GM18505 (cell line): Measurements from ENCODE around the gene C8G.

Experiments used
- ATAC-seq: cut with Tn5 transposase; IDR thresholded peaks from one replicate; pipeline ENCODE4 v1.9.1; 2021; ENCODE audit not compliant: unreplicated experiment
- POLR2A ChIP-seq: IDR thresholded peaks from 4 replicates; pipeline ENCODE4 v1.6.1; 2011; ENCODE audit warnings: borderline replicate concordance; ENCODE audit not compliant: insufficient read depth, insufficient read length; ENCODE audit errors: extremely low read depth

Gene C8G

GRCh38 chr9:136910197-136910900 is 34.7 kb upstream of the C8G start:
- TF ChIP-seq POLR2A, result no peak
- no peak for ATAC-seq

GRCh38 chr9:136910901-136911245 is 34.2 kb upstream of the C8G start:
- no peak for TF ChIP-seq POLR2A
- ATAC-seq, result no peak

DNA sequence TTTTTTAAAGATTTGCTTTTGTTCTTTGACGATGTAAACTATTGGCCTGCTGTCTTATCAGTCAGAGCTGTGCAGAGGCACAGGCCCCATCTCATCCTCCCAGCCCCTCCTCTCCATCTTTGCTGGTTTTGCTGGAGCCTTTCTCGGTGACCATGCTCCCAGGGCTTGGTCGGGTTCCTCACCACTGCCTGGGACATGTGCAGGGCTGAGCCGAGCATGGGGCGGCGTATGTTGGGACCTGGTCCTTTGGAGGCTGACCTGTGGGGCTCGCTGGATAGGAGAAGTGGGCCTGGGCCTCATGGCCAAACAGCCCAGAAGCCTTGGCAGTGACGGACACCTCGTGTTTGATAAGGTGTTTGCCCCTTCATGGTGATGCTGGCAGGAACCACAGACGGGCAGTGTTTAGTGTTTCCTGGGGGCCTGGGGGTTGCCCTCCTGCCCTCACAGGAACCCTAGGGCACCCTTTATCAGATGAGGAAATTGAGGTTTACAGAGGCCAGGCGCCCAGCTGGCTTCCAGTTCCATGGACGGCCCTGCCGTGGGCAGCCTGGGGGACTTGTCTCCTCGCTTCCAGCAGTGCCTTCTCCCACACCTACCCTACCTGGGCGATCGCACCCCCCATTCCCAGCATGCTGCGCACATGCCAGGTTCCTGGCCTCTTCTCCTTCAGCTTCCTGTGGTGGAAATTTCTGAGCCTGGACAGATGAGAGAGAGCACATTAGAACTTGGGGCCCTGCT is 31.2 kb upstream of the C8G start:
- no peak for TF ChIP-seq POLR2A
- no peak for ATAC-seq

DNA sequence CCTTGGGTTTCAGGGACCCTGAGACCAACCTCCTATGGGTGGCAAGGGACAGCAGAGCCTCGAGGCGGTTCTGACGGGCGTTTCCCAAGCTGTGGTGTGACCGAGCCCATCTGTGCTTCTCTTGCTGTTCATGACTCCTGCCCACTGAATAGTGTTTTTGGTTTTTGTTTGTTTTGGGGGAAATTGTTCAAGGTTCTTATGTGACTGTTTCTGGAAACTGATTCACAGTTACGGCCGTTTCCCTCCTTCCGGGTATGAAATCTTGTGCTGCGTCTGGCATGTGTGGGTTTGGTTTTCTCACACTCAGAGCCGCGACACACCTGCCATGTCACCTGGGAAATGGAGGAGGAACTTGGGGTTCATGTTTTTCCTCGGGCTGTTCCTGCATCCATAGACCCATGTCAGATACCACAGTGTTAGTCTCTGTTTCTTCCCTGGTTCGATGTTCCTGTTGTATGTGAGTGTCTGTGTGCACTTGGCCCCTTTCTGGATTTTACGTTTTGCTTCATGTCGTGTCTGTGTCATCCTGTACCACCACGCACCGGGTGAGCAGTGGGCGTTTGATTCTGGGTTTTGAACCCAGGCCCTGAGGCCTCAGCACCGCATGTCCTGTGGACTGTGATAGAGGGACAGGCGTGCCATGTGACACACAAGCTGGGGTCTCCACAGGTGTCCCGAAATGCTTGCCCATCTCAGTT is 29.3 kb upstream of the C8G start:
- no peak for TF ChIP-seq POLR2A
- no peak for ATAC-seq

DNA sequence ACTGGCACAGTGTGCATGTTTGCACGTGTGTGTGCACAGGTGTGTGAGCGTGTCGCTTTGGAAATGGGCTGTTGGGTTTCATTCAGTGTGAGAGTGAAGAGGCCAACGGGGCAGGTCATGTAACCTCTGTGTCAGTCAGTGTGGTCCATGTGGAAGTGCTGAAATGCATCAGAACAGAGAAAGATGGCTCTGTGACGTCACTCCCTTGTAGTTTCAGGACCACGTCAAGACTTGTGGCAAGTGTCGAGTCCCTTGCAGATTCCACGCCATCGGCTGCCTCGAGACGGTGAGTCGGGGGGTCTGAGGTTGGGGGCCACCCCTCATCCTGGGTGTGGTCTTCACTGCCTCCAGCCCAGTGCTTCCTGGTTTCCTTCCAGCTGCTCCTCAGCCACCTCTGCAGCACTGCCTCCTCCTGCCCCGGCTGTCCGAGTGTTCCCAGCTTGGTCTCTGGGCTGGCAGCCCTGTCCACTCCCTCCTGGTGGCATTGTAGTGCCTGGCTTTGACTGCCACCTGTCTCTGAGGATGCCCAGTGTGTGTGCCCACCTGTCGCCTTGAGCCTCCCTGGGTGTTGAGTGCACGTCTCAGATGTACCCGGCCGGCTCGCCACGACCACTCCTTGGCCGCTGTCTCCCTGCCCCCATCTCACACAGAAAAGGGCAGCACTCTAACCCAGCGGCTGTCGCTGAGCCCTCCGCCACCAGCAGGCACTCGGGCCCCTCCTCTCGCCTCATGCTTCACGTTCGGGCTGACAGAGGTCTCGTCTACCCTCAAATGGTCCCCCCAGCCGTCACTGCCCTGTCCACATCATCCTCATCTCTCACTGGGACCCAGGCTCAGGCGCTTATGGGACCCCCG is 28.5 kb upstream of the C8G start:
- no peak for ATAC-seq
- TF ChIP-seq POLR2A, result no peak

GRCh38 chr9:136917902-136918301 is 27.1 kb upstream of the C8G start:
- ATAC-seq, result no peak
- TF ChIP-seq POLR2A, result no peak

DNA sequence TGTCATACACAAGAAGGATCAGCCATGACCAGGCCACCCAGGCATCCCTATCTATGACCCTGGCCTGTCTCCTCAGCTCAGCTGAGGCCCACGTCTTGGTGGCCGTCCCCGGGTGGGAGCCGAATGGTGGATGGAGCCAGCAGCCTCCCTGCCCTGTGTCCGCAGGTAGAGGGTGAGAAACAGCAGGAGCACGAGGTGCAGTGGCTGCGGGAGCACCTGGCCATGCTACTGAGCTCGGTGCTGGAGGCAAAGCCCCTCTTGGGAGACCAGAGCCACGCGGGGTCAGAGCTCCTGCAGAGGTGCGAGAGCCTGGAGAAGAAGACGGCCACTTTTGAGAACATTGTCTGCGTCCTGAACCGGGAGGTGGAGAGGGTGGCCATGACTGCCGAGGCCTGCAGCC is 25.0 kb upstream of the C8G start:
- TF ChIP-seq POLR2A, result no peak
- no peak for ATAC-seq

- TF ChIP-seq POLR2A, result no peak
- no peak for ATAC-seq
Observed at GRCh38 chr9:136920734-136921231, 24.3 kb upstream of the C8G start.

- no peak for ATAC-seq
- no peak for TF ChIP-seq POLR2A
Observed at GRCh38 chr9:136921307-136921706, 23.7 kb upstream of the C8G start.

DNA sequence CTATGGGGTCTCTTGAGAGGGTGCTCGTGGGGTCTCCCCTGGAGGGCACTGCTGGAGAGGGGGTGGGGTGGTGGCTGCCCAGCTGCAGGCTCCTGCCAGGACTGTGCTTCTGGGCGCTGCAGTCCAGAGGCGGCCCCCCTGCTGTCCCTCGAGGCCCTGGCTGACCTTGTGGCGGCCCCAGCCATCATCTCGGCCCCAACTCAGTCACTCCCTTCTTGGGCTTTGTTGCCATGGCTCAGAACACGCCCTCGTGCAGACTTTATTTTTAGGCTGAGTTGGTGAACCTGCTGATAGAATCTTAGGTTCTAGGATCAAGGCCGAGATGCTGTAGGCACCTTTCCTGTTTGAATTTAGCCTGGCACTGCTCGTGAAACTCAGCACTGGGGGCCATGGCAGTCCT is 23.3 kb upstream of the C8G start:
- ATAC-seq, result no peak
- no peak for TF ChIP-seq POLR2A

DNA sequence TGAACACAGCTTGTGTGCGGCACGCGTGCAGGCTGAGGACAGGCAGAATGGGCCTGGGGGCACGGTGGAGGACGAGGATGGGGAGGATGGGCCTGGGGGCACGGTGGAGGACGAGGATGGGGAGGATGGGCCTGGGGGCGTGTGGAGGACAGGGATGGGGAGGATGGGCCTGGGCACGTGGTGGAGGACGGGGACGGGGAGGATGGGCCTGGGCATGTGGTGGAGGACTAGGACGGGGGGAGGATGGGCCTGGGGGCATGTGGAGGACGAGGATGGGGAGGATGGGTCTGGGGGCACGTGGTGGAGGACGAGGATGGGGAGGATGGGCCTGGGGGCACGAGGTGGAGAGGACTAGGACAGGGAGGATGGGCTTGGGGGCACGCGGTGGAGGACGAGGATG is 22.5 kb upstream of the C8G start:
- TF ChIP-seq POLR2A, result no peak
- no peak for ATAC-seq

- no peak for ATAC-seq
- no peak for TF ChIP-seq POLR2A
Observed at GRCh38 chr9:136923881-136924280, 21.2 kb upstream of the C8G start.
